Measurements from ENCODE around the gene ARCN1.
A peak's percentile ranks its signal among the peaks of the same experiment; 100 is the strongest.

Gene ARCN1

GRCh38 chr11:118604566-118604965, 32.4 kb downstream of the ARCN1 start:
- no peak for TF ChIP-seq BACH2 (CRISPR knock-in tag; IDR thresholded peaks at IDR 0.05; ENCODE audit: borderline replicate concordance)
- no peak for TF ChIP-seq ISL1 (CRISPR knock-in tag; IDR thresholded peaks at IDR 0.05)
- TF ChIP-seq ZNF70 (CRISPR knock-in tag; IDR thresholded peaks at IDR 0.05) = no peak
- TF ChIP-seq PPARA (CRISPR knock-in tag; IDR thresholded peaks at IDR 0.05; ENCODE audit: borderline replicate concordance) = no peak
- TF ChIP-seq TCF4 (CRISPR knock-in tag; IDR thresholded peaks at IDR 0.05; ENCODE audit: borderline replicate concordance) = no peak
- TF ChIP-seq PATZ1 (CRISPR knock-in tag; IDR thresholded peaks at IDR 0.05; ENCODE audit: borderline replicate concordance) = no peak
- TF ChIP-seq ZC3H10 (CRISPR knock-in tag; IDR thresholded peaks at IDR 0.05) = no peak
- no peak for TF ChIP-seq OSR1 (CRISPR knock-in tag; IDR thresholded peaks at IDR 0.05)
- TF ChIP-seq POU6F1 (CRISPR knock-in tag; IDR thresholded peaks at IDR 0.05; ENCODE audit: borderline replicate concordance, low read depth) = no peak
- no peak for TF ChIP-seq CSRNP3 (CRISPR knock-in tag; IDR thresholded peaks at IDR 0.05)
- ATAC-seq = no peak

- peak; percentile 32 for ATAC-seq
- TF ChIP-seq ZC3H10 (CRISPR knock-in tag; IDR thresholded peaks at IDR 0.05) = no peak
- peak; percentile 71 for TF ChIP-seq TCF4 (CRISPR knock-in tag; IDR thresholded peaks at IDR 0.05; ENCODE audit: borderline replicate concordance)
- no peak for TF ChIP-seq CREB5 (CRISPR knock-in tag; IDR thresholded peaks at IDR 0.05; ENCODE audit: low read depth)
- peak; percentile 40; the same call in 1 of the 2 replicates for TF ChIP-seq TSHZ2 (CRISPR knock-in tag; IDR thresholded peaks at IDR 0.05)
These were observed 33.1 kb downstream of the ARCN1 start for GRCh38 chr11:118605116-118605867.

GRCh38 chr11:118606157-118606843, 34.1 kb downstream of the ARCN1 start:
- ATAC-seq = no peak
- no peak for TF ChIP-seq ZNF70 (CRISPR knock-in tag; IDR thresholded peaks at IDR 0.05)
- no peak for TF ChIP-seq CREB5 (CRISPR knock-in tag; IDR thresholded peaks at IDR 0.05; ENCODE audit: low read depth)

GRCh38 chr11:118606844-118607228, 34.6 kb downstream of the ARCN1 start:
- ATAC-seq = no peak
- no peak for TF ChIP-seq ESRRG (CRISPR knock-in tag; IDR thresholded peaks at IDR 0.05)
- TF ChIP-seq SNAI2 (CRISPR knock-in tag; IDR thresholded peaks at IDR 0.05) = no peak
- TF ChIP-seq ZNF565 (CRISPR knock-in tag; conservative IDR thresholded peaks at IDR 0.05; ENCODE audit: low read depth) = no peak
- TF ChIP-seq RARB (CRISPR knock-in tag; IDR thresholded peaks at IDR 0.05) = no peak
- TF ChIP-seq CSRNP3 (CRISPR knock-in tag; IDR thresholded peaks at IDR 0.05) = no peak
- no peak for TF ChIP-seq TOX (CRISPR knock-in tag; IDR thresholded peaks at IDR 0.05; ENCODE audit: borderline replicate concordance)
- no peak for TF ChIP-seq BACH2 (CRISPR knock-in tag; IDR thresholded peaks at IDR 0.05; ENCODE audit: borderline replicate concordance)
- TF ChIP-seq POU6F1 (CRISPR knock-in tag; IDR thresholded peaks at IDR 0.05; ENCODE audit: borderline replicate concordance, low read depth) = no peak
- TF ChIP-seq CREB5 (CRISPR knock-in tag; IDR thresholded peaks at IDR 0.05; ENCODE audit: low read depth) = no peak
